Endothelial cell of umbilical vein (primary cell): ENCODE measurements around the gene PIGB. TPM values are rescaled to one million over a fixed set of nuclear protein-coding genes. Genes with fewer than 3 reads are reported as not detected.

Source experiments
- BruUV-seq: library from RNA; stranded (reverse); fragments of 400-500 nt; replicated peaks from 2 replicates; lab custom pipeline; 2021; lab: Mats Ljungman, UMichigan
- CTCF ChIA-PET: fragments of 300-600, 350-600 bp; sonication (Branson Sonifier 250); formaldehyde crosslinking; loops from one replicate; lab custom pipeline; 2021; ENCODE audit warnings: antibody characterized with exemption, inconsistent platforms; lab: Charles Lee
- POLR2A ChIA-PET: fragments of 300-600, 350-600 bp; sonication (Branson Sonifier 250); formaldehyde crosslinking; loops from one replicate; lab custom pipeline; 2021; ENCODE audit warnings: antibody characterized with exemption, inconsistent platforms; lab: Charles Lee
- DNase-seq: peaks from one replicate; pipeline ENCODE4 v3.0.0-alpha.2; 2011; ENCODE audit warnings: low read depth, low spot score
- FAIRE-seq: peaks from 2 replicates; lab custom pipeline; 2011; peaks lifted over from hg19 to GRCh38; lab: Jason Lieb, UNC
- H2AFZ ChIP-seq: 2 replicates; pipeline ENCODE4 v1.6.0; 2012; ENCODE audit warnings: low read depth, low read length, control low read depth, inconsistent platforms
- H3K27ac ChIP-seq: 2 replicates; pipeline ENCODE4 v1.5.1; 2011; ENCODE audit warnings: low read depth, mild to moderate bottlenecking, control low read depth, low read length, moderate library complexity; ENCODE audit not compliant: insufficient read depth
- H3K27me3 ChIP-seq, 2 experiments: 2 replicates each; pipeline versions ENCODE4 v1.6.0 to v1.6.1; 2011; ENCODE audit warnings: low read length in 2 of 2, mixed read lengths in 1 of 2; ENCODE audit not compliant: control insufficient read depth in 2 of 2, insufficient read depth in 2 of 2
- H3K36me3 ChIP-seq, 2 experiments: 2 replicates in 1 of 2; 3 replicates in 1 of 2; pipeline ENCODE4 v1.5.1; 2011; ENCODE audit warnings: low read length in 2 of 2, mild to moderate bottlenecking in 1 of 2, moderate library complexity in 1 of 2; ENCODE audit not compliant: control insufficient read depth in 2 of 2, insufficient read depth in 2 of 2; ENCODE audit errors: extremely low read depth in 1 of 2
- H3K4me1 ChIP-seq: 3 replicates; pipeline ENCODE4 v1.5.1; 2011; ENCODE audit warnings: mild to moderate bottlenecking, low read length; ENCODE audit not compliant: control insufficient read depth, insufficient read depth; ENCODE audit errors: extremely low read depth
- H3K4me2 ChIP-seq: 2 replicates; pipeline ENCODE4 v1.6.1; 2011; ENCODE audit warnings: low read length, control low read depth, mixed read lengths; ENCODE audit not compliant: insufficient read depth
- H3K4me3 ChIP-seq, 3 experiments: fragments of 200-600 bp in 1 of 3; sonication (generic), shearing (Covaris generic) in 1 of 3; replicated peaks in 1 of 3; 2 replicates each; pipeline ENCODE4 v1.5.1; 2011 to 2016; ENCODE audit warnings: control low read depth in 3 of 3, low read length in 3 of 3, mild to moderate bottlenecking in 2 of 3, inconsistent platforms in 1 of 3, low read depth in 1 of 3, moderate library complexity in 1 of 3; ENCODE audit not compliant: insufficient read depth in 1 of 3
- H3K79me2 ChIP-seq: 2 replicates; pipeline ENCODE4 v1.6.0; 2012; ENCODE audit warnings: low read length, inconsistent platforms; ENCODE audit not compliant: control insufficient read depth, insufficient read depth
- H3K9ac ChIP-seq: replicated peaks from 2 replicates; pipeline ENCODE3; 2011; ENCODE audit warnings: low read length, control low read depth; ENCODE audit not compliant: insufficient read depth; ENCODE audit errors: extremely low read depth
- H3K9me1 ChIP-seq: replicated peaks from 3 replicates; pipeline ENCODE4 v1.6.0; 2011; ENCODE audit warnings: mild to moderate bottlenecking, low read length; ENCODE audit not compliant: control insufficient read depth, insufficient read depth; ENCODE audit errors: extremely low read depth
- H3K9me3 ChIP-seq: replicated peaks from 2 replicates; pipeline ENCODE4 v1.5.1; 2012; ENCODE audit warnings: low read length, inconsistent platforms; ENCODE audit not compliant: control insufficient read depth, insufficient read depth
- H4K20me1 ChIP-seq: replicated peaks from 2 replicates; pipeline ENCODE3; 2011; ENCODE audit warnings: mild to moderate bottlenecking, low read length; ENCODE audit not compliant: control insufficient read depth, insufficient read depth; ENCODE audit errors: extremely low read depth
- EZH2 ChIP-seq: IDR thresholded peaks from 2 replicates; pipeline ENCODE4 v1.6.1; 2012; ENCODE audit warnings: borderline replicate concordance, low read depth, mild to moderate bottlenecking, moderate library complexity, low read length, inconsistent platforms; ENCODE audit not compliant: severe bottlenecking
- JUN ChIP-seq: IDR thresholded peaks from 2 replicates; pipeline ENCODE4 v1.6.1; 2011; ENCODE audit warnings: borderline replicate concordance, low read depth; ENCODE audit not compliant: insufficient read length, insufficient read depth
- MYC ChIP-seq: IDR thresholded peaks from one replicate; pipeline ENCODE4 v1.6.1; 2011; ENCODE audit warnings: mild to moderate bottlenecking, low read depth, low read length
- POLR2A ChIP-seq: IDR thresholded peaks from 2 replicates; pipeline ENCODE4 v1.6.1; 2012; ENCODE audit warnings: low read depth, mild to moderate bottlenecking, control low read depth, low read length
- POLR2AphosphoS5 ChIP-seq: IDR thresholded peaks from 2 replicates; pipeline ENCODE4 v1.6.1; 2012; ENCODE audit warnings: low read depth, mild to moderate bottlenecking, control low read depth, low read length, moderate library complexity; ENCODE audit not compliant: insufficient read depth
- dilution Hi-C: fragments of 300-500 bp; cut with MboI; formaldehyde crosslinking; loops from one replicate; pipeline ENCODE4 v1.15.0; 2019; ENCODE audit warnings: low sequenced_read_pairs; ENCODE audit not compliant: extremely low pct_ligation_motif_present
- intact Hi-C: fragments of 100-400 bp; cut with micrococcal nuclease; formaldehyde crosslinking; loops from one replicate; pipeline ENCODE4 v1.10.0; 2022
- polyA plus RNA-seq, 4 experiments: library from polyadenylated mRNA; depleted of rRNA in 3 of 4; stranded (reverse) in 3 of 4; unstranded in 1 of 4; fragments of >200 nt; gene quantifications; 2 replicates each; pipeline versions ENCODE4 v1.2.1 to v1.2.3, GENCODE V29; 2011 to 2012; ENCODE audit warnings: missing spikeins in 1 of 4
- total RNA-seq: library from RNA; stranded (reverse); gene quantifications from 2 replicates; pipeline ENCODE4 v1.2.3, GENCODE V29; 2021
- TF ChIP-seq, protein P1 (sequence below), 2 donors: IDR thresholded peaks; 1 replicate in 1 of 2; 2 replicates in 1 of 2; pipeline ENCODE4 v1.5.1; 2011; ENCODE audit warnings: low read length in 2 of 2, mild to moderate bottlenecking in 2 of 2, moderate library complexity in 2 of 2, control low read depth in 1 of 2, inconsistent platforms in 1 of 2, low read depth in 1 of 2; ENCODE audit not compliant: insufficient read depth in 1 of 2; ENCODE audit errors: extremely low read depth in 1 of 2
- TF ChIP-seq, protein P2 (sequence below): IDR thresholded peaks from 2 replicates; pipeline ENCODE4 v1.6.1; 2011; ENCODE audit not compliant: insufficient read depth, insufficient read length

The PIGB gene
- total and polyA plus RNA-seq, 2 donors (not counting 3 experiments of a cell fraction or from before 2014, with no cell fraction given): 14.1 to 23.9 TPM

DNA sequence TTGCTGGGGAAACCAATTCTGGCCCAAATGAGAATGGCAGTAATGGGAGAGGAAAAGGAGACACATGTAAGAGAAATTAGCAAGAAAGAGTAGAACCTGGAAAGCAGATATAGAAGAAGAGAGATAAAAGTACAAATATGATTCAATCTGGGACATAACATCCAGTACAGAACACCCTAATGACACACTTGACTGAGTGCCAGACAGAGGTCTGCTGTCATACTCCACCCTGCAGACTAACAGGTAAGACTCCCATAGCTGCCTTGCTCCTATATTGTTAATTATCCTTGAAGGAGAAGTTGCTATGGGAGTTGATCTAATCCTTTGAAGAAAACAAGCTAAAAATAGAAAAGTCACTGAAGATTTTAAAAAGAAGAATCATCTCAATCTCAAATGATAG is 68.0 kb downstream of the PIGB start:
- Histone ChIP-seq H3K9ac (no peak overlapping the region), H3K27ac (no peak overlapping the region), H4K20me1 (no peaks in the 10 kb centered on the region), H3K27me3 (no peaks in the 10 kb centered on the region), H2AFZ (no peak overlapping the region), H3K4me2 (no peak overlapping the region), H3K4me3 (no peak overlapping the region), H3K79me2 (no peaks in the 10 kb centered on the region), H3K4me1 (no peaks in the 10 kb centered on the region), H3K9me3 (no peaks in the 10 kb centered on the region), H3K9me1 (no peaks in the 10 kb centered on the region), H3K36me3 (peaks cover 2 to 5% of the 10 kb centered on the region in 2 experiments)
- CTCF ChIA-PET: no interaction called here
- BruUV-seq: no TSS peak
- DNase-seq: no peak
- dilution Hi-C loops (no loop called here), intact Hi-C loops (no loop called here)
- no peak for TF ChIP-seq POLR2A
- no peak for TF ChIP-seq EZH2
- TF ChIP-seq, protein P1, sequence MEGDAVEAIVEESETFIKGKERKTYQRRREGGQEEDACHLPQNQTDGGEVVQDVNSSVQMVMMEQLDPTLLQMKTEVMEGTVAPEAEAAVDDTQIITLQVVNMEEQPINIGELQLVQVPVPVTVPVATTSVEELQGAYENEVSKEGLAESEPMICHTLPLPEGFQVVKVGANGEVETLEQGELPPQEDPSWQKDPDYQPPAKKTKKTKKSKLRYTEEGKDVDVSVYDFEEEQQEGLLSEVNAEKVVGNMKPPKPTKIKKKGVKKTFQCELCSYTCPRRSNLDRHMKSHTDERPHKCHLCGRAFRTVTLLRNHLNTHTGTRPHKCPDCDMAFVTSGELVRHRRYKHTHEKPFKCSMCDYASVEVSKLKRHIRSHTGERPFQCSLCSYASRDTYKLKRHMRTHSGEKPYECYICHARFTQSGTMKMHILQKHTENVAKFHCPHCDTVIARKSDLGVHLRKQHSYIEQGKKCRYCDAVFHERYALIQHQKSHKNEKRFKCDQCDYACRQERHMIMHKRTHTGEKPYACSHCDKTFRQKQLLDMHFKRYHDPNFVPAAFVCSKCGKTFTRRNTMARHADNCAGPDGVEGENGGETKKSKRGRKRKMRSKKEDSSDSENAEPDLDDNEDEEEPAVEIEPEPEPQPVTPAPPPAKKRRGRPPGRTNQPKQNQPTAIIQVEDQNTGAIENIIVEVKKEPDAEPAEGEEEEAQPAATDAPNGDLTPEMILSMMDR (IDR thresholded peaks at IDR 0.05; ENCODE audit: extremely low read depth in 1 of 2, insufficient read depth in 1 of 2, low read depth in 1 of 2, low read length in 2 of 2): no peak
- no peak for TF ChIP-seq MYC
- TF ChIP-seq JUN: no peak
- TF ChIP-seq POLR2AphosphoS5: no peak
- TF ChIP-seq, protein P2, sequence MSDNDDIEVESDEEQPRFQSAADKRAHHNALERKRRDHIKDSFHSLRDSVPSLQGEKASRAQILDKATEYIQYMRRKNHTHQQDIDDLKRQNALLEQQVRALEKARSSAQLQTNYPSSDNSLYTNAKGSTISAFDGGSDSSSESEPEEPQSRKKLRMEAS: no peak
- FAIRE-seq: no peak
- POLR2A ChIA-PET: no interaction called here
